DOHH2 (cell line): Measurements from ENCODE around the gene LRTM1.

ENCODE experiments used
- H3F3A ChIP-seq: fragments of 200-600 bp; sonication (generic), shearing (Covaris generic); 2 replicates; pipeline ENCODE4 v1.6.0; 2016; ENCODE audit warnings: antibody characterized with exemption, mild to moderate bottlenecking; ENCODE audit not compliant: control insufficient read depth, insufficient read depth
- H3K27ac ChIP-seq: fragments of 200-600 bp; sonication (generic); 2 replicates; pipeline ENCODE4 v1.5.1; 2014; ENCODE audit warnings: low read depth, mild to moderate bottlenecking, low read length, moderate library complexity
- H3K27me3 ChIP-seq: fragments of 200-600 bp; sonication (generic); 2 replicates; pipeline ENCODE4 v1.6.1; 2014; ENCODE audit warnings: mild to moderate bottlenecking, low read length, mixed read lengths; ENCODE audit not compliant: control insufficient read depth
- H3K36me3 ChIP-seq: fragments of 200-600 bp; sonication (generic); 2 replicates; pipeline ENCODE4 v1.6.1; 2014; ENCODE audit warnings: mild to moderate bottlenecking, low read length, moderate library complexity, mixed read lengths; ENCODE audit not compliant: control insufficient read depth
- H3K4me1 ChIP-seq: fragments of 200-600 bp; sonication (generic); 2 replicates; pipeline ENCODE4 v1.6.1; 2014; ENCODE audit warnings: mild to moderate bottlenecking, low read length, mixed read lengths; ENCODE audit not compliant: control insufficient read depth
- H3K4me2 ChIP-seq: fragments of 200-600 bp; sonication (generic); 2 replicates; pipeline ENCODE4 v1.6.0; 2014; ENCODE audit warnings: mild to moderate bottlenecking, low read length, moderate library complexity
- H3K4me3 ChIP-seq: fragments of 200-600 bp; sonication (generic); 2 replicates; pipeline ENCODE4 v1.5.1; 2014; ENCODE audit warnings: mild to moderate bottlenecking, low read length, mixed read lengths
- H3K79me2 ChIP-seq: fragments of 200-600 bp; sonication (generic); 2 replicates; pipeline ENCODE4 v1.6.1; 2014; ENCODE audit warnings: mild to moderate bottlenecking, low read length, mixed read lengths; ENCODE audit not compliant: control insufficient read depth
- H3K9me2 ChIP-seq: fragments of 200-600 bp; sonication (generic); replicated peaks from 2 replicates; pipeline ENCODE4 v1.6.1; 2014; ENCODE audit warnings: mild to moderate bottlenecking, low read length, mixed read lengths; ENCODE audit not compliant: control insufficient read depth
- H3K9me3 ChIP-seq: fragments of 200-600 bp; sonication (generic); 2 replicates; pipeline ENCODE4 v1.6.1; 2014; ENCODE audit warnings: antibody characterized with exemption, low read length, mixed read lengths; ENCODE audit not compliant: control insufficient read depth, insufficient read depth
- H4K20me1 ChIP-seq: fragments of 200-600 bp; sonication (generic); 2 replicates; pipeline ENCODE4 v1.6.0; 2014; ENCODE audit warnings: low read depth, mild to moderate bottlenecking, antibody characterized with exemption, low read length, moderate library complexity; ENCODE audit not compliant: control insufficient read depth, insufficient read depth
- EZH2phosphoT487 ChIP-seq: fragments of 200-600 bp; sonication (generic); IDR thresholded peaks from 2 replicates; pipeline ENCODE4 v1.6.1; 2017; ENCODE audit warnings: borderline replicate concordance, mild to moderate bottlenecking, antibody characterized with exemption, low read length, moderate library complexity, mixed read lengths
- TF ChIP-seq, protein P1 (sequence below): fragments of 200-600 bp; sonication (generic); IDR thresholded peaks from one replicate; pipeline ENCODE4 v1.5.1; 2014; ENCODE audit warnings: antibody characterized with exemption, mild to moderate bottlenecking, low read depth, low read length; ENCODE audit not compliant: poor library complexity, severe bottlenecking

Gene LRTM1

DNA sequence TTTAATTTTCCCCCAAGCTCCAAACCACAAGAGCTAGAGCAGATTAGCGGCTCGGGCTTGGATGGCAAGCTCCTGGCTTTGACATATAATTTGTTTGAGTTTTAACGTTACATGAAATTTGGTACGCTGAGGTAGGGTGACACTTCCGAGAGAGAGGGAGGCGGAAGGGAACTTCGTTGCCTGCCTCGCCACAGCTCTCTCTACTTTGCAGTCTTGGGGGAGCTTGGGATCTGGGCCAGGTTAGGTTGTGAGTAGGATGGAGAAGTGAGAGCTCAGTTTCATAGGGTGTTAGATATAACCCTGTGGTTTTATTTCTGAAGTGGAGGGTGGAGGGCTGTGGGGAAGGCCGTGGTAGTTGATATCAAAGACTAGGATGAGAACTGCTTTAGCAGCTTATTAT lies 39.7 kb downstream of the LRTM1 start:
- H3K9me3 ChIP-seq, result no peaks in the 10 kb centered on the region

DNA sequence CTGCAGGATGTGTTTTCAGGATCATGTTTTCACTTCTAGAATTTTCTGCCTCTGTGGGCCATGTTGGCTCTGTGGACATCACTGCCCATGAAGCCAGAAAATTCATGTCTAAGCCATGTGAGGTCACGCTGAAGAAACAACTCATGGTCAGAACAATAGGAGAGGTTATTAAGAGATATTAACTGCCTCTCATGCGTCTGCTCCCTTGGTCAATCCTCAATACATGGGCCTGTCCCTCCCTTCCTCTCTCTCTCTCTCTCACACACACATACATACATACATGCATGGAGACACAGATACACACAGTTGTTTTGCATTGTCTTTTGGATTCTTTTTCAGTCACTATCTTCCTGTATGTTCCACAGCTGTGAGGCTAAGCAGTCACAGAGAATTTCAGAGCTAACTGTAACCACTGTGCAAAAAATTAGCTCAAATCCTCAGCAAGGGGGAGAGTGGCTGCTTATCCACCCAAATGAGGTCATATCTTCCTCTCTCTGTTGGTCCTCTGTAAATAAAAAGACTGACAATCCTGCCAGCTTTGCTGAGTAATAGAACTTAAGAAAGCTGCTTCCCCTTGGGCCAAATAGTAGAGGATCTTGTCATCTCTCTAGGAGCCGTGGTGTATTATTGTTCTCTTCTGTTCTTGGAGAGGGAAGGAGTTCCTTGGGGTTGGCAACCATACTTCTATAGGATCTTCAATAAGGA lies 45.6 kb downstream of the LRTM1 start:
- Histone ChIP-seq H3K79me2 (no peaks in the 10 kb centered on the region), H3K9me2 (no peaks in the 10 kb centered on the region), H3K4me2 (no peak overlapping the region), H3K4me1 (no peaks in the 10 kb centered on the region), H3F3A (no peaks in the 10 kb centered on the region), H3K36me3 (no peaks in the 10 kb centered on the region), H4K20me1 (no peaks in the 10 kb centered on the region), H3K27ac (no peak overlapping the region), H3K4me3 (no peak overlapping the region), H3K27me3 (no peaks in the 10 kb centered on the region), H3K9me3 (no peaks in the 10 kb centered on the region)
- TF ChIP-seq EZH2phosphoT487, result no peak
- TF ChIP-seq, protein P1, sequence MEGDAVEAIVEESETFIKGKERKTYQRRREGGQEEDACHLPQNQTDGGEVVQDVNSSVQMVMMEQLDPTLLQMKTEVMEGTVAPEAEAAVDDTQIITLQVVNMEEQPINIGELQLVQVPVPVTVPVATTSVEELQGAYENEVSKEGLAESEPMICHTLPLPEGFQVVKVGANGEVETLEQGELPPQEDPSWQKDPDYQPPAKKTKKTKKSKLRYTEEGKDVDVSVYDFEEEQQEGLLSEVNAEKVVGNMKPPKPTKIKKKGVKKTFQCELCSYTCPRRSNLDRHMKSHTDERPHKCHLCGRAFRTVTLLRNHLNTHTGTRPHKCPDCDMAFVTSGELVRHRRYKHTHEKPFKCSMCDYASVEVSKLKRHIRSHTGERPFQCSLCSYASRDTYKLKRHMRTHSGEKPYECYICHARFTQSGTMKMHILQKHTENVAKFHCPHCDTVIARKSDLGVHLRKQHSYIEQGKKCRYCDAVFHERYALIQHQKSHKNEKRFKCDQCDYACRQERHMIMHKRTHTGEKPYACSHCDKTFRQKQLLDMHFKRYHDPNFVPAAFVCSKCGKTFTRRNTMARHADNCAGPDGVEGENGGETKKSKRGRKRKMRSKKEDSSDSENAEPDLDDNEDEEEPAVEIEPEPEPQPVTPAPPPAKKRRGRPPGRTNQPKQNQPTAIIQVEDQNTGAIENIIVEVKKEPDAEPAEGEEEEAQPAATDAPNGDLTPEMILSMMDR, result no peak

More for the DNA sequence above, 39.7 kb downstream of the LRTM1 start:
- no peaks in the 10 kb centered on the region for H3K9me2 ChIP-seq
- H3K4me1 ChIP-seq, result no peaks in the 10 kb centered on the region
- TF ChIP-seq, protein P1, result no peak
- TF ChIP-seq EZH2phosphoT487, result no peak
- H4K20me1 ChIP-seq, result no peaks in the 10 kb centered on the region
- no peak overlapping the region for H3K27ac ChIP-seq
- no peak overlapping the region for H3K4me2 ChIP-seq
- H3K27me3 ChIP-seq, result no peaks in the 10 kb centered on the region
- H3K4me3 ChIP-seq, result no peak overlapping the region
- H3F3A ChIP-seq, result no peaks in the 10 kb centered on the region
- no peaks in the 10 kb centered on the region for H3K79me2 ChIP-seq
- H3K36me3 ChIP-seq, result no peaks in the 10 kb centered on the region

DNA sequence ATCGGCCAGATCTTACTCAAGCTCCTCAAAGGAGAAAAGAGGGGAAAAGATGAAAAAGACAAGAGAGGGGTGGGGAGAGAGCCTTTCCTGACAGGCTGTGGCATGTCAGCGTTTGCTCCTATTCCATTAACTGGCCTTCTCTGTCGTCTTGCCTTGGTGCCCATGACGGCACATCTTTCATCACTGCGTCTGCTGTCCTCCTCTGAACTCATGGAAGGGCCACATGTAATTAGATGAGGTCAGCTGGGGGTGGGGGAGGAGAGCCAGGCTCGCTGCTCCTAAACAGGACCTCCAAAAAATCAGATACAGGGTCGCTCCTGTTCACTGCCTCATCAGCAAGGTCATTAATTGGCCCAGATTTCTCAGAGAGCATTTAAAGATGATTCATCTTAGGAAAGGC lies 49.7 kb downstream of the LRTM1 start:
- no peaks in the 10 kb centered on the region for H3K4me1 ChIP-seq
- H3F3A ChIP-seq, result no peaks in the 10 kb centered on the region
- H3K4me2 ChIP-seq, result no peak overlapping the region
- H3K79me2 ChIP-seq, result no peaks in the 10 kb centered on the region
- no peaks in the 10 kb centered on the region for H3K9me2 ChIP-seq
- H3K9me3 ChIP-seq, result no peaks in the 10 kb centered on the region
- TF ChIP-seq, protein P1, result no peak
- no peaks in the 10 kb centered on the region for H4K20me1 ChIP-seq
- H3K4me3 ChIP-seq, result no peak overlapping the region
- no peaks in the 10 kb centered on the region for H3K36me3 ChIP-seq
- H3K27me3 ChIP-seq, result no peaks in the 10 kb centered on the region
- H3K27ac ChIP-seq, result no peak overlapping the region
